Esophagus squamous epithelium (tissue), 4 donors: Measurements from ENCODE around the gene MFSD12.

ENCODE experiments used
- POLR2A ChIP-seq, 4 donors: fragments of 450-650 bp; IDR thresholded peaks; one replicate each; pipeline ENCODE4 v1.6.1; 2017; ENCODE audit warnings: antibody characterized with exemption in 4 of 4, mild to moderate bottlenecking in 4 of 4, moderate library complexity in 3 of 4
- TF ChIP-seq, protein P1 (sequence below), 6 experiments: fragments of 450-650 bp in 4 of 6; fragments of 200-600 bp in 2 of 6; sonication (generic) in 2 of 6; IDR thresholded peaks; one replicate each; pipeline ENCODE4 v1.5.1; 2016 to 2019; ENCODE audit warnings: antibody characterized with exemption in 6 of 6, mild to moderate bottlenecking in 4 of 6, moderate library complexity in 4 of 6

GRCh38 chr19:3589949-3590348, 32.6 kb upstream of the MFSD12 start:
- TF ChIP-seq, protein P1, sequence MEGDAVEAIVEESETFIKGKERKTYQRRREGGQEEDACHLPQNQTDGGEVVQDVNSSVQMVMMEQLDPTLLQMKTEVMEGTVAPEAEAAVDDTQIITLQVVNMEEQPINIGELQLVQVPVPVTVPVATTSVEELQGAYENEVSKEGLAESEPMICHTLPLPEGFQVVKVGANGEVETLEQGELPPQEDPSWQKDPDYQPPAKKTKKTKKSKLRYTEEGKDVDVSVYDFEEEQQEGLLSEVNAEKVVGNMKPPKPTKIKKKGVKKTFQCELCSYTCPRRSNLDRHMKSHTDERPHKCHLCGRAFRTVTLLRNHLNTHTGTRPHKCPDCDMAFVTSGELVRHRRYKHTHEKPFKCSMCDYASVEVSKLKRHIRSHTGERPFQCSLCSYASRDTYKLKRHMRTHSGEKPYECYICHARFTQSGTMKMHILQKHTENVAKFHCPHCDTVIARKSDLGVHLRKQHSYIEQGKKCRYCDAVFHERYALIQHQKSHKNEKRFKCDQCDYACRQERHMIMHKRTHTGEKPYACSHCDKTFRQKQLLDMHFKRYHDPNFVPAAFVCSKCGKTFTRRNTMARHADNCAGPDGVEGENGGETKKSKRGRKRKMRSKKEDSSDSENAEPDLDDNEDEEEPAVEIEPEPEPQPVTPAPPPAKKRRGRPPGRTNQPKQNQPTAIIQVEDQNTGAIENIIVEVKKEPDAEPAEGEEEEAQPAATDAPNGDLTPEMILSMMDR (IDR thresholded peaks at IDR 0.05), result no peak
- TF ChIP-seq POLR2A (IDR thresholded peaks at IDR 0.05), result no peak
